HepG2 (cell line): ENCODE results near the gene RAET1E. TPM values are rescaled to one million over a fixed set of nuclear protein-coding genes. Genes with fewer than 3 reads are reported as not detected.

Experiments
- ATAC-seq: fragments of 200-7000 bp; cut with Tn5 transposase; 3 replicates; pipeline ENCODE4 v1.9.1; 2020; ENCODE audit warnings: mild to moderate bottlenecking, moderate library complexity
- BruUV-seq: library from RNA; stranded (reverse); fragments of 400-500 nt; replicated peaks from 2 replicates; lab custom pipeline; 2021; lab: Mats Ljungman, UMichigan
- CTCF ChIA-PET: fragments of 300-600 bp; formaldehyde crosslinking; extraction: SDS; loops from one replicate; lab custom pipeline; 2021; ENCODE audit warnings: low total read pairs, inconsistent platforms, low intra/inter-chr PET ratio; lab: Yijun Ruan, JAX
- POLR2A ChIA-PET: fragments of 350-600 bp; sonication (Branson Sonifier 250); formaldehyde crosslinking; loops from one replicate; lab custom pipeline; 2020; ENCODE audit warnings: antibody characterized with exemption, inconsistent platforms; lab: Yijun Ruan, JAX
- DNase-seq: peaks from one replicate; pipeline ENCODE4 v3.0.0-alpha.2; 2015; ENCODE audit warnings: low spot score
- FAIRE-seq: peaks from 3 replicates; lab custom pipeline; 2011; peaks lifted over from hg19 to GRCh38; lab: Jason Lieb, UNC
- H2AFZ ChIP-seq: one replicate; pipeline ENCODE4 v1.6.1; 2011; ENCODE audit warnings: low read length, inconsistent platforms
- H3K27ac ChIP-seq: fragments of 300-600 bp; 3 replicates; pipeline ENCODE4 v1.8.0; 2011; ENCODE audit warnings: mixed run types, mild to moderate bottlenecking, mixed read lengths, low read length, inconsistent platforms; ENCODE audit not compliant: insufficient read depth; ENCODE audit errors: extremely low read length
- H3K27me3 ChIP-seq, 2 experiments: fragments of 200-600 bp in 1 of 2; 2 replicates in 1 of 2; 3 replicates in 1 of 2; pipeline versions ENCODE4 v1.6.0 to v1.8.0; 2011; ENCODE audit warnings: low read length in 2 of 2, mild to moderate bottlenecking in 2 of 2, moderate library complexity in 2 of 2, inconsistent platforms in 1 of 2; ENCODE audit not compliant: insufficient read depth in 2 of 2, control insufficient read depth in 1 of 2
- H3K36me3 ChIP-seq, 2 experiments: fragments of 200-600 bp in 1 of 2; replicated peaks in 1 of 2; 2 replicates in 1 of 2; 3 replicates in 1 of 2; pipeline versions ENCODE4 v1.5.1 to v1.8.0; 2011; ENCODE audit warnings: low read length in 2 of 2, inconsistent platforms in 1 of 2; ENCODE audit not compliant: insufficient read depth in 2 of 2, control insufficient read depth in 1 of 2
- H3K4me1 ChIP-seq: 2 replicates; pipeline ENCODE4 v1.5.1; 2012; ENCODE audit warnings: low read length, inconsistent platforms; ENCODE audit not compliant: insufficient read depth
- H3K4me2 ChIP-seq: 2 replicates; pipeline ENCODE4 v1.6.0; 2011; ENCODE audit warnings: low read depth, low read length, inconsistent platforms
- H3K4me3 ChIP-seq, 3 experiments: fragments of 200-600 bp in 1 of 3; sonication (generic), shearing (Covaris generic) in 1 of 3; replicated peaks in 1 of 3; 2 replicates each; pipeline ENCODE4 v1.5.1; 2011 to 2016; ENCODE audit warnings: low read length in 3 of 3, inconsistent platforms in 2 of 3, low read depth in 2 of 3, mild to moderate bottlenecking in 2 of 3, control low read depth in 1 of 3, mixed read lengths in 1 of 3; ENCODE audit not compliant: insufficient read depth in 1 of 3
- H3K79me2 ChIP-seq: one replicate; pipeline ENCODE4 v1.6.1; 2011; ENCODE audit warnings: low read length, inconsistent platforms; ENCODE audit not compliant: insufficient read depth
- H3K9ac ChIP-seq: 2 replicates; pipeline ENCODE4 v1.6.0; 2011; ENCODE audit warnings: mild to moderate bottlenecking, low read depth, low read length, inconsistent platforms; ENCODE audit not compliant: insufficient read depth
- H3K9me3 ChIP-seq: 2 replicates; pipeline ENCODE4 v1.5.1; 2012; ENCODE audit warnings: mild to moderate bottlenecking, low read length
- H4K20me1 ChIP-seq: 2 replicates; pipeline ENCODE4 v1.6.0; 2011; ENCODE audit warnings: inconsistent platforms, mild to moderate bottlenecking, low read length, moderate library complexity; ENCODE audit not compliant: insufficient read depth
- ATF1 ChIP-seq: IDR thresholded peaks from 2 replicates; pipeline ENCODE4 v1.6.1; 2016; ENCODE audit warnings: mild to moderate bottlenecking, control low read depth
- CEBPB ChIP-seq: IDR thresholded peaks from 2 replicates; pipeline ENCODE4 v1.6.1; 2011; ENCODE audit warnings: low read depth, low read length, improper control_type of control experiment, borderline replicate concordance
- CEBPG ChIP-seq: IDR thresholded peaks from 2 replicates; pipeline ENCODE4 v1.6.1; 2016
- FOSL1 ChIP-seq: sonication (generic); formaldehyde crosslinking; IDR thresholded peaks from 2 replicates; pipeline ENCODE4 v1.9.0; 2021; ENCODE audit warnings: missing genetic modification reagents, borderline replicate concordance
- FOSL2 ChIP-seq: sonication (generic); formaldehyde crosslinking; IDR thresholded peaks from 2 replicates; pipeline ENCODE4 v1.4.0; 2020; ENCODE audit warnings: missing genetic modification reagents
- FOXC1 ChIP-seq: sonication (generic); formaldehyde crosslinking; IDR thresholded peaks from 2 replicates; pipeline ENCODE4 v1.8.0; 2022; ENCODE audit warnings: mild to moderate bottlenecking, missing genetic modification reagents, borderline replicate concordance
- FOXP1 ChIP-seq, 2 experiments: fragments of 450-650 bp in 1 of 2; IDR thresholded peaks; 2 replicates each; pipeline ENCODE4 v1.6.1; 2017 to 2018; ENCODE audit warnings: antibody characterized with exemption in 1 of 2
- HNRNPH1 ChIP-seq: fragments of 200-400 bp; formaldehyde crosslinking; optimal IDR thresholded peaks from 2 replicates; pipeline ENCODE3; 2017; ENCODE audit warnings: mild to moderate bottlenecking, low read depth, low read length
- NR0B2 ChIP-seq: sonication (generic); formaldehyde crosslinking; IDR thresholded peaks from 2 replicates; pipeline ENCODE4 v1.4.0; 2020; ENCODE audit warnings: mild to moderate bottlenecking, missing genetic modification reagents
- PITX1 ChIP-seq: sonication (generic); formaldehyde crosslinking; IDR thresholded peaks from 2 replicates; pipeline ENCODE4 v1.5.1; 2020; ENCODE audit warnings: mild to moderate bottlenecking, missing genetic modification reagents
- RXRA ChIP-seq: sonication (generic); formaldehyde crosslinking; IDR thresholded peaks from 2 replicates; pipeline ENCODE4 v1.5.1; 2020; ENCODE audit warnings: missing genetic modification reagents
- SIN3A ChIP-seq: IDR thresholded peaks from 2 replicates; pipeline ENCODE4 v1.6.1; 2011; ENCODE audit warnings: low read depth, mild to moderate bottlenecking, control low read depth, low read length, borderline replicate concordance
- ZNF451 ChIP-seq: sonication (generic); formaldehyde crosslinking; IDR thresholded peaks from 2 replicates; pipeline ENCODE4 v1.5.0; 2020; ENCODE audit warnings: mild to moderate bottlenecking, missing genetic modification reagents
- ZNF598 ChIP-seq: sonication (generic); formaldehyde crosslinking; IDR thresholded peaks from 2 replicates; pipeline ENCODE4 v1.5.1; 2020; ENCODE audit warnings: mild to moderate bottlenecking, missing genetic modification reagents, borderline replicate concordance
- ZNF652 ChIP-seq: IDR thresholded peaks from 2 replicates; pipeline ENCODE4 v1.6.1; 2016; ENCODE audit warnings: low read depth, borderline replicate concordance
- WGBS: methylation state at CpG from one replicate; pipeline ENCODE4 v1.1.6; 2017; ENCODE audit warnings: low lambda C conversion rate; 5-methylcytosine and 5-hydroxymethylcytosine counted together
- in situ Hi-C: cut with HindIII; loops from 2 replicates; pipeline ENCODE4 v1.10.0; 2017; ENCODE audit warnings: low pct_unique_long_range_greater_than_20kb; ENCODE audit not compliant: extremely low pct_ligation_motif_present
- intact Hi-C: fragments of 100-400 bp; cut with micrococcal nuclease; formaldehyde crosslinking; loops from one replicate; pipeline ENCODE4 v1.10.0; 2022; ENCODE audit not compliant: unreplicated experiment
- polyA plus RNA-seq, 8 experiments: library from polyadenylated mRNA; depleted of rRNA in 3 of 8; stranded (reverse) in 7 of 8; unstranded in 1 of 8; fragments of >200 nt; fragmentation: Illumina TruSeq in 4 of 8; extraction: Trizol in 4 of 8; gene quantifications; 2 replicates each; pipeline versions ENCODE4 v1.2.1 to v1.2.3, GENCODE V29; 2011 to 2016; ENCODE audit warnings: low read depth in 4 of 8, missing spikeins in 1 of 8, mixed read lengths in 1 of 8; ENCODE audit not compliant: insufficient read depth in 1 of 8
- total RNA-seq, 5 experiments: library from RNA; depleted of rRNA; stranded (reverse); fragments of >200 nt; fragmentation: Illumina TruSeq; extraction: Trizol; gene quantifications; 2 replicates each; pipeline ENCODE4 v1.2.3, GENCODE V29; 2016; ENCODE audit warnings: low read depth in 1 of 5
- TF ChIP-seq, protein P1 (sequence below): sonication (generic); formaldehyde crosslinking; IDR thresholded peaks from 2 replicates; pipeline ENCODE4 v1.8.1; 2023; ENCODE audit warnings: mild to moderate bottlenecking, missing genetic modification reagents, borderline replicate concordance
- TF ChIP-seq, protein P2 (sequence below): sonication (generic); formaldehyde crosslinking; IDR thresholded peaks from 2 replicates; pipeline ENCODE4 v1.8.1; 2023; ENCODE audit warnings: mild to moderate bottlenecking, moderate library complexity, missing genetic modification reagents

The RAET1E gene
- total and polyA plus RNA-seq, 2 of the 13 experiments (the other 11 are each of a cell fraction or from before 2014, with no cell fraction given): not detected

GRCh38 chr6:149855741-149856140 is 42.2 kb downstream of the RAET1E start:
- intact Hi-C loops: no loop called here
- H4K20me1 ChIP-seq: peaks cover 19% of the 10 kb centered on the region; the same call in 1 of the 2 replicates
- ATAC-seq: no peak
- no TSS peak for BruUV-seq
- H3K27ac ChIP-seq: peak overlapping the region; percentile 44
- peaks cover 58% of the 10 kb centered on the region for H3K4me1 ChIP-seq
- POLR2A ChIA-PET: no interaction called here
- in situ Hi-C loops: no loop called here
- no peaks in the 10 kb centered on the region for H3K9me3 ChIP-seq
- no peak for FAIRE-seq
- CTCF ChIA-PET: interaction anchor here (1.4 kb wide), 1 partner anchor 15 kb away, joined by 3 read pairs; no protein-coding TSS in a partner anchor
- DNase-seq: no peak
- no peak overlapping the region for H3K4me3 ChIP-seq
- H3K9ac ChIP-seq: no peak overlapping the region
- H3K79me2 ChIP-seq: peaks cover 25% of the 10 kb centered on the region
- 66% methylated on average over 2 of the region's 2 CpGs for WGBS
- H3K36me3 ChIP-seq: peaks cover 0 to 18% of the 10 kb centered on the region in 2 experiments; a peak in 2 of 5 replicates
- peak overlapping the region; percentile 54; the same call in 1 of the 2 replicates for H3K4me2 ChIP-seq
- TF ChIP-seq HNRNPH1 (no peak), ATF1 (no peak), ZNF451 (CRISPR knock-in tag) (no peak), FOXP1 (IDR thresholded peaks at IDR 0.05) (no peak), FOXP1 (CRISPR knock-in tag; IDR thresholded peaks at IDR 0.05) (no peak), FOXC1 (CRISPR knock-in tag) (no peak)
- no peaks in the 10 kb centered on the region for H3K27me3 ChIP-seq
- no peak overlapping the region for H2AFZ ChIP-seq

DNA sequence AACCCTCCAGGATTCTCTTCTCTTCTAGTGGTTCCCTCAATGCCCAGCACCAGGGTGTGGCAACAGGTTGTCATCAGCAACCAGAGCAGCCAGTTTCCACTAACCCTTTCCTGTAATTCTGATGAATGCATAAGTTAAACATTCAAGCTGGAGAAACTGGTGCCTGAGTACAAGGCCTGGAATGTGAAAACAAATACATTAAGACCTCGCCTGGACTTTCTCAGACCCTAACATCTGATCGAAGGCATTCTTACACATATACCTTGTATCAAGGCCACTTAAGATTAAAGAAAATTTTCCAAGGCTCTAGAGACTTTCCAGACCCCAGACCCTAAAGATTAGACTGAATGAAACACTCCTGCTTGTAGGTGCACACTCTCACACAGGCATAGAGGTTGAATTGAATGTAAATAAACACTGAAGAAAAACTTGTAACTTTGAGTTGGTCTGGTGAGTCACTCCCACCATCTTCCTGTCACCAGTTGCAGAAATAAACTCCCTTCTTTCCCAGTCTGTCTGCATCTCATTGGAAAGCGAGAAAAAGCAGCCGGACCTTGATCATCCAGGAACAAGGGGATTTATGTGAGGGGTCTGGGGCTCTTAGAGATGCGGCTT is 42.8 kb downstream of the RAET1E start:
- Histone ChIP-seq H3K4me2 (peak overlapping the region; percentile 54), H3K9me3 (no peaks in the 10 kb centered on the region), H3K27me3 (no peaks in the 10 kb centered on the region), H4K20me1 (peaks cover 15% of the 10 kb centered on the region; the same call in 1 of the 2 replicates), H3K79me2 (peaks cover 21% of the 10 kb centered on the region), H3K9ac (no peak overlapping the region; the same call in 1 of the 2 replicates), H2AFZ (no peak overlapping the region), H3K4me3 (no peak overlapping the region), H3K4me1 (peaks cover 52% of the 10 kb centered on the region), H3K27ac (peak overlapping the region; percentile 44), H3K36me3 (peaks cover 0 to 21% of the 10 kb centered on the region in 2 experiments; a peak in 2 of 5 replicates)
- DNase-seq (peak; percentile 78), FAIRE-seq (no peak), ATAC-seq (peak; percentile 82)
- in situ Hi-C loops (no loop called here), intact Hi-C loops (no loop called here)
- no TSS peak for BruUV-seq
- CTCF ChIA-PET: interaction anchor here (1.4 kb wide), 1 partner anchor 15 kb away, joined by 3 read pairs; no protein-coding TSS in a partner anchor
- POLR2A ChIA-PET: interaction anchor here (1.0 kb wide), 1 partner anchor 106 kb away, joined by 3 read pairs; the partner anchor contains the start of gene PCMT1
- 34% methylated on average over 5 of the region's 5 CpGs for WGBS
- peak; percentile 57; the same call in 1 of the 2 replicates for TF ChIP-seq CEBPB
- TF ChIP-seq FOSL1 (CRISPR knock-in tag): no peak
- TF ChIP-seq FOSL2 (CRISPR knock-in tag): peak; percentile 79
- TF ChIP-seq SIN3A: peak; percentile 48; the same call in 1 of the 2 replicates
- peak; percentile 82 for TF ChIP-seq ZNF652 (CRISPR knock-in tag)
- TF ChIP-seq ZNF598 (CRISPR knock-in tag): no peak
- TF ChIP-seq, protein P1, sequence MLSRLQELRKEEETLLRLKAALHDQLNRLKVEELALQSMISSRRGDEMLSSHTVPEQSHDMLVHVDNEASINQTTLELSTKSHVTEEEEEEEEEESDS (CRISPR knock-in tag): 0 out of 2 replicates have a peak, but pooled peaks have one; percentile 44
- TF ChIP-seq CEBPG (CRISPR knock-in tag): peak; percentile 51; the same call in 1 of the 2 replicates
- no peak for TF ChIP-seq RXRA (CRISPR knock-in tag)
- no peak for TF ChIP-seq PITX1 (CRISPR knock-in tag)
- no peak for TF ChIP-seq NR0B2 (CRISPR knock-in tag)
- TF ChIP-seq, protein P2, sequence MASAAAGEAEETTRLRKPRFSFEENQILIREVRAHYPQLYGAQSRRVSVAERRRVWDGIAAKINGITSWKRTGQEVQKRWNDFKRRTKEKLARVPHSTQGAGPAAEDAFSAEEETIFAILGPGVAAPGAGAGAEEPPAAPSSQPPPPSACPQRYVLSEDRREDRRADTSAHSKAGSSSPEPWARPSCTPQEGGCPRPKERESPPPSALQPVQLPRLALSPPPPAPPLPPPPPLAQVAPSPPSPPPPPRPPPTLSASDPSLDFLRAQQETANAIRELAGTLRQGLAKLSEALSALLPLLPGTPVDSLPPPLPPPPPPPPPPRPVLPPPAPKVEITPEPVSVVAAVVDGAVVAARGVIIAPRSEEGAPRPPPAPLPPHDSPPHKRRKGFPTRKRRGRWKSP (CRISPR knock-in tag): no peak
